HG03097 (cell line): ENCODE data around the gene COL4A2.
"Not testable (repeated sequence)": the region's sequence is repeated elsewhere in the genome, so short reads cannot be mapped to it uniquely, and the experiment has no call there.

Experiments used
- ATAC-seq: cut with Tn5 transposase; IDR thresholded peaks from one replicate; pipeline ENCODE4 v1.9.1; 2021; ENCODE audit not compliant: unreplicated experiment, low FRiP score

The COL4A2 gene

DNA sequence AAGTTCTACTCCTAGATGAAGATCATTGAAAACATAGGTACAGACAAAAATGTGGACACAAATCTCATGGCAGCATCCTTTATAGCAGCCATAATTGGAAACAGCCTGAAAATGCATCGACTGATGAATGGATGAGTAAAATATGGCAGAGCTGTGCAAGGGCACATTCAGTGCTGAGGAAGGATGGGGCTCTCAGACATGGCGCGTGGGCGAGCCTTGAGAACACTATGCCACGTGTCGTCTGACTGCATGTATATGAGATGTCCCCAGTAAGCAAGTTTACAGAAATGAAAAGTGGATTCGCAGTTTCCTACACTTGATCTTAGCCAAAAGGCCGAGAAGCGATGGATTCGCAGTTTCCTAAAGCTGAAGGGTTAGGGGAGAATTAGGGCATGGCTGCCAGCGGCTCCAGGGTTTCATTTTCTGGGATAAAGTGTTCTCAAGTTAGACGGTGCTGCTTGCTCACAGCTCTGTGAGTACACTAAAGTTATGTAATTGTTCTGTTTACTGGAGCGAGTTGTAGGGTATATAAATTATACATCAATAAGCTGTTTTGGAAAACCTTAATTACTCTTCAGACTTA is 176.4 kb downstream of the COL4A2 start:
- ATAC-seq, result no peak

DNA sequence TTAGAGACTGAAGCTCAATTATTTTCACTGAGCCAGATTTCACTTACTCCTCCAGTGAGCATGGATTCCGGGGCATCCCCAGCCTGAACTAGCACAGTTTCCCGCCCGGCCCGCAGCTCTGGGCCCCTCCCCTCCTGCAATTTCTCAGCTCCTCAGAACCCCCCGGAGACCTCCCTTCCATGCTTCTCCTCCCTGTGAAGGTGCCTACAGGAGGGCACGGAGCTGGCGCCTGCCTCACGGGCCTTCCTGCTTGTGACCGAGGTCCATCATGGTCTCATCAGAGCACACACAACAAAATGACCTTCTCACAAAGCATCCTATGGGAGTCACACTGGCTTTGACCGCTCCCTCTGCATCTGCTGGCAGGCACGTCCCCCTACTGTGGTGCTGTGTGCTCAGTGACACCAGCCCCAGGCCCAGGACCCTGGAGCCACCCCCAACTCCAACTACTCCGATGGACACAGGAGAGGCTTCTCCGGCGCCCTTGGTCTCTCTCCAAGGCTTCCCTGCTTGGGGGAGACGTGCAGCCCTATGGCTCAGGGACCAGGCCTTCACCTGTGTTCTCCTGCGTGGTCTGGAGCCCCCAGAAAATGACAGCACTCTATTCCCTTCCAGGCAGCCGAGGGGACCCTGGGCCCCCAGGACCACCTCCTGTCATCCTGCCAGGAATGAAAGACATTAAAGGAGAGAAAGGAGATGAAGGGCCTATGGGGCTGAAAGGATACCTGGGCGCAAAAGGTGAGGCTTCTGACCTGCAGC is 177.4 kb downstream of the COL4A2 start:
- no peak for ATAC-seq

- no peak for ATAC-seq
These were observed 178.5 kb downstream of the COL4A2 start for GRCh38 chr13:110485604-110486003.

GRCh38 chr13:110486061-110486715 is 179.1 kb downstream of the COL4A2 start:
- no peak for ATAC-seq

GRCh38 chr13:110486880-110487279 is 179.8 kb downstream of the COL4A2 start:
- ATAC-seq, result not testable (repeated sequence)

GRCh38 chr13:110490009-110490770 is 183.1 kb downstream of the COL4A2 start:
- no peak for ATAC-seq

GRCh38 chr13:110491869-110492678 is 185.0 kb downstream of the COL4A2 start:
- ATAC-seq, result no peak

DNA sequence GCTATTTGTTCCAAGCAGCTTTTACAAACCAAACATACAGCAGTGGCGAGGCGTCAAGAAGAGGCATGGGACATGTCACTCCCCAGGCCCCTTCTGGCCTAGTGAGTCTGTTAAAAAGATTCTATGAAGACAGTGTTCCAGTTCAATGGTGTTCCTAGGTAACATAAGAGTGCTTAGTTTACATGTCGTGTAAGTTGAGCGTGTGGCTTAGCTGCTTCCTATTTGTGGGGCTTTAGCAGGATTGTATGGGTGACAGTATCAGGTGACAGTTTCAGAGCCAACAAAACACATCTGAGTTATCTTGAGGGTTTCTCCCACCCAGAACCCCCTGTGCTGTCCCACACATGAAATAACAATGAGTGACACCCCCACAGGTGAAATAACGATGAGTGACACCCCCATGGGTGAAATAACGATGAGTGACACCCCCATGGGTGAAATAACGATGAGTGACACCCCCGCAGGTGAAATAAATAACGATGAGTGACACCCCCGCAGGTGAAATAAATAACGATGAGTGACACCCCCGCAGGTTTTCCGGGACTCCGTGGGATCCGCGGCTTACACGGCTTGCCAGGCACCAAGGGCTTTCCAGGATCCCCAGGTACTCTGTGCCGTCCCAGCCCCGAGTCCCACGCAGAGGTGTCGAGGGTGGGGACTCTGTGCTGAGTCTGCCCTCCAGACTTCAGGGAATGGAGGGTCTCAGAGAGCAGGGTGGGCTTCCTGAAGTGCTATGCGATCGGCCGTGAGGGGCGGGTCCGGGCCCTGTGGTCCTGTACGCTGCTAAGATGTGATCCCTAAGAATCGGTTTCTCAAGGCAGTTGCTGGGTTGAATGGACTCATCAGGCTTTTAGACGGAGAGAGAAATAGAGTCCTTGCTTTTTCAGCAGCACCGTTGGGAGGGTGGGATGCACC is 185.9 kb downstream of the COL4A2 start:
- no peak for ATAC-seq

- ATAC-seq, result no peak
These were observed 186.5 kb downstream of the COL4A2 start for GRCh38 chr13:110493613-110494012.

GRCh38 chr13:110495376-110495775 is 188.3 kb downstream of the COL4A2 start:
- ATAC-seq, result no peak

DNA sequence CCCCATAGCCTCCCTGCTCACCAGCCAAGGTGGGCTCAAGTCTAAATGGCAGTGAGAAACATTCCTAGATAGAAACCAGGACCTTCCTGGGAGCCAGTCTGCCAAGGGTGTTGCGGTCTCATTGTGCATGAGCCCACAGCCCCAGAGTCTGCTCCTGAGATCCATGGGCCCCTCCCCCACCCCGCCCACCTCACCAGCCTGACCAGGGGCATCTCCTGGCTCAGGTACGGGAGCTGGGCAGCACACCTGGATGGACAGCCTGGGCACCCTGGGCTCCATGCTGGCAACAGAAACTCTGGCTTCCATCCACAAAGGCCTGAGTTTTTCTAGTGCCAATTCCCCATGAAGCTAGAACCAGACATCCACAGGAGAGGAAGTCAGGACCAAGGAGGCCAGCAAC is 188.8 kb downstream of the COL4A2 start:
- no peak for ATAC-seq

DNA sequence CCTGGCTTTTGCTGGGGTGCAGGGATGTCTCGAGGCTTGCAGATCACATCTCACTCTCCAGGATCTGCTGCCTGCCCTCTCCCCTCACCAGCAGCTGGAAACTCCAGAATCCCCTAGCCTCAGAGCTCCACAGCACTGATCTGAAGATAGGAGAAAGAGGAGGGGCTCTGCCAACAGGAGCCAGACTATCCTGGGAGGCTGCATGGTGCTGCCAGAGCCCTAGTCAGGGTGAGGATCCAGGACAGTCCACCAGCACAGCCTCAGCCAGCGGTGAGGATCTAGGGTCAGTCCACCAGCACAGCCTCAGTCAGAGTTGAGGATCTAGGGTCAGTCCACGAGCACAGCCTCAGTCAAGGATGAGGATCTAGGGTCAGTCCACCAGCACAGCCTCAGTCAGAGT is 189.2 kb downstream of the COL4A2 start:
- ATAC-seq, result no peak

DNA sequence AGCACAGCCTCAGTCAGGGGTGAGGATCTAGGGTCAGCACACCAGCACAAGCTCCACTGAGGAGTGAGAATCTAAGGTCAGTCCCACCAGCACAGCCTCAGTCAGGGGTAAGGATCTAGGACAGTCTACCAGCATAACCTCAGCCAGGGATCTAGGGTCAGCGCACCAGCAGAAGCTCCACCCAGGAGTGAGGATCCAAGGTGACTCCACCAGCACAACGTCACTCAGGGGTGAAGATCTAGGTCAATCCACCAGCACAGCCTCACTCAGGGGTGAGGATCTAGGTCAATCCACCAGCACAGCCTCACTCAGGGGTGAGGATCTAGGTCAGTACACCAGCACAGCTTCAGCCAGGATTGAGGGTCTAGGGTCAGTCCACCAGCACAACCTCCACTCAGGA is 189.9 kb downstream of the COL4A2 start:
- ATAC-seq, result no peak

GRCh38 chr13:110497896-110498295 is 190.8 kb downstream of the COL4A2 start:
- ATAC-seq, result not testable (repeated sequence)

DNA sequence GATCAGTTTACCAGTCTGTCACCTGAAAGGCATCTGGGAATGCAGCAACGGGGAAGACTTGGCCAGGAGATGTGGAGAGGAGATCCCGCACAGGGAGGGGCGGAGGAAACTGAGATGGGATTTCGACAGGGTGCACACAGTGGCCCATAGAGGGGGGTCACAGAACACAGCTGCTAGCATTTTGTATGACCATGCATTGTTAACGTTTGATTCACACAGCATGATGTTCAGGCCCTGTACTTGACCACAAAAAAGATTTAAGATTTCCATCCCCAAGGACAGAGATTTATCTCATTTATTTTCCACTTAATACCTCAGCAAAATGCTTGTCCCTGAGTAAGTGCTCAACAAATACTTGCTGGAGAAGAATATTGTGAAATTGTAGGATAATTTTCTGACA is 191.2 kb downstream of the COL4A2 start:
- no peak for ATAC-seq

- ATAC-seq, result no peak
These were observed 191.7 kb downstream of the COL4A2 start for GRCh38 chr13:110498765-110499164.

- ATAC-seq, result no peak
These were observed 192.7 kb downstream of the COL4A2 start for GRCh38 chr13:110499621-110500281.

DNA sequence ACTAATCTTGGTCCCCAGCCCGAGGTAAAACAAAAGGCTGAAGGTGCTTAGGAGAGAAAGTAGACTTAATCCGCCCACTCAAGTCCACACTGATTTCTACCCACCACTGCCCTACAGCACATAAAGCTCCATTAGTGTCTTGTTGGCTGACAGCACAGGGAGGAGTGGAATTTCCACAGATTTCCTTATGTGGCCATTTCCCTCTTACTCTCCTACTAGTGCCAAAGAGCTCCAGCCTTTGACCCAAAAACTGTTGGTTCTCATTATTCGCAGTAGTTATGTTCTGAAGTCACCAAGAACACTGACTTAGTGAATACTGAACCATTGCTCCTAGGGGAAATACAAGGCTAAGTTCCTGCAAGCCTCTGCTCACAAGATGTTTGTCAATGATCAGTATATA is 193.3 kb downstream of the COL4A2 start:
- no peak for ATAC-seq

- ATAC-seq, result no peak
These were observed 194.1 kb downstream of the COL4A2 start for GRCh38 chr13:110501188-110501587.
